Measurements from ENCODE around the gene MTCH2.
A peak's percentile ranks its signal among the peaks of the same experiment; 100 is the strongest.
"Not testable (repeated sequence)": the region's sequence is repeated elsewhere in the genome, so short reads cannot be mapped to it uniquely, and the experiment has no call there.

The MTCH2 gene

GRCh38 chr11:47641600-47642098 lies 710 bp downstream of the MTCH2 start:
- FAIRE-seq (no peak), DNase-seq (ENCODE audit: extremely low spot score, insufficient read length, low read depth) (no peak)

- not testable (repeated sequence) for FAIRE-seq; DNase-seq (ENCODE audit: extremely low spot score, insufficient read length, low read depth)
Measured at GRCh38 chr11:47640506-47640905, 1.9 kb downstream of the MTCH2 start.

GRCh38 chr11:47636331-47636730 lies 6.0 kb downstream of the MTCH2 start:
- not testable (repeated sequence) for FAIRE-seq; DNase-seq (ENCODE audit: extremely low spot score, insufficient read length, low read depth)

DNA sequence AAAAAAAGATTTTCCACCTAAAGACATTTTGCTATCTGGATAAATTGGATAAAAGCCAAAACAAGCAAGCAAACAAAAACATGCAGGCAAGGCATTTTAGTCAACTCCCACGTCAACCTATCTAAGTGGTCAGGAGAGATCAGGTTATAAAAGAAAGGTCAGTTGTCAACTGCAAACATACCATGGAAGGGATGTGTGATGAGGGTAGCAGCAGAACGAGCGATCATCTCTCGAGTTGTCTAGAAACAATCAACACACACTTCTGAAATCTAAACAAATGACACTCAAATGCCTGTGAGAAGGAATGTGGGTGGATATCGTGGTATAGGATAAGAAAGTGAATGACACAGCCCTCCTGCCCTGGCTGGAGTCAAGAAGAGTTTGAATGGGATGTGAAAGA lies 10.9 kb downstream of the MTCH2 start:
- no peak for DNase-seq (ENCODE audit: extremely low spot score, insufficient read length, low read depth)
- no peak for FAIRE-seq

GRCh38 chr11:47628026-47628425 lies 14.3 kb downstream of the MTCH2 start:
- DNase-seq (ENCODE audit: extremely low spot score, insufficient read length, low read depth) (no peak), FAIRE-seq (no peak)

DNA sequence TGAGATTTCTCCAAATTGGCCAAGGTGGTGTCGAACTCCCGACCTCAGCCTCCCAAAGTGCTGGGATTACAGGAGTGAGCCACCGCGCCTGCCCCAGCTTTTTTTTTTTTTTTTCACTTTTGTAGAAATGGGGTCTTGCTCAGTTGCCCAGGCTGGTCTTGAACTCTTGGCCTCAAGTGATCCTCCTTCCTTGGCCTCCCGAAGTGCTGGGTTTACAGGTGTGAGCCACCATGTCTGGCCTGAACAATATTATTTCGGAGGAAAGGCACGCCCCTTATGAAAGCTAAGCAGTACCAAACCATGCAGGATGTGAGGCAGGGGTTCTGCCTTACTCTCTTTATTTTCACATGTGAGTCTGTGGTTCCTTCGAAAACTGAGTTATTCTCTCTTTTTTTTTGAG lies 16.1 kb downstream of the MTCH2 start:
- FAIRE-seq = no peak
- DNase-seq (ENCODE audit: extremely low spot score, insufficient read length, low read depth) = no peak

DNA sequence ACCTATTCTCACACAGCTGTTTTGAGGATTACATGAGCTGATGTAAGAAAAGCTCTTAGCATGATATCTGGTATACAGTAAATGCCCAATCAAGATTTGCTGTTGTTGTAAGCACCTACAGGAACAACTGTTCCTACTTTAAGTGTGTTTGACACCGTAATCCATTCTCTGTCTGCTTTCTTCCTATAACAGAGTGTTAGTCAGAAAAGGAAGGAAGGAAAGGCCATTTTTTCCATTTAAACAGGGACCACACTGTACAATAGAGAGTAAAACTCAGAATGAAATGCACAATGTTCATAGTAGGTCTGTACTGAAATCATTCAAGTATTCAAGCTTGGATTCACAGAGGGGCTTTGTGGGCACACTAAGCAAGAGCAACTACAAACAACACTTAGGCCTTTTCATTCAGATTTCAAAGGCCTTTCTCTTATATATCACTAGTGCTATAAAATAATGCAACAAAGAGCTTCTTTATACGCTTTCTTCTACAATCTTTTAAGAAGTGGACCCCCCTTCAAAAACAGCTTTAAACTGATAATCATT lies 21.5 kb downstream of the MTCH2 start:
- DNase-seq (ENCODE audit: extremely low spot score, insufficient read length, low read depth) (no peak), FAIRE-seq (no peak)

- no peak for FAIRE-seq
- no peak for DNase-seq (ENCODE audit: extremely low spot score, insufficient read length, low read depth)
Measured at GRCh38 chr11:47617417-47617809, 24.9 kb downstream of the MTCH2 start.

GRCh38 chr11:47616726-47617416 lies 25.5 kb downstream of the MTCH2 start:
- no peak for FAIRE-seq
- DNase-seq (ENCODE audit: extremely low spot score, insufficient read length, low read depth) = no peak

DNA sequence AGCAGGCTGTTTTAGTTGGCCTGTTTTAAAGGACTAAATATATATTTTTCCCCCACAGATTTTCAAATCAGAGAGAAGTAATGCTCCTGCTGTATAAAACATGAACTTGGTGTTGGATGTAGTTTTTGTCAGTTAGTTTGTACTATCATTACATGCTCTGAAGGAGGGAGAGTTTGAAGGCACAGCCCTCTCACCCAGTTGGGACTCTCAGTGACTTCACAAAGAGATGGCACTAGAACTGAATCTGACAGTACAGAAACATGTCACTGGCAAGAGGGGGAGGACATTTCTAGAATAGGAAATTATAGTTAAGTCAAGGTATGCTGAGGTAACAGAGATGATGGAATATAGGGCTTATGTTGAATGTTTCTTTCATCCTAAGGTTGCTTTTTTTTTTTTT lies 27.1 kb downstream of the MTCH2 start:
- no peak for DNase-seq (ENCODE audit: extremely low spot score, insufficient read length, low read depth)
- FAIRE-seq = no peak

GRCh38 chr11:47611348-47611794 lies 31.0 kb downstream of the MTCH2 start:
- peak; percentile 58 for FAIRE-seq
- no peak for DNase-seq (ENCODE audit: extremely low spot score, insufficient read length, low read depth)

DNA sequence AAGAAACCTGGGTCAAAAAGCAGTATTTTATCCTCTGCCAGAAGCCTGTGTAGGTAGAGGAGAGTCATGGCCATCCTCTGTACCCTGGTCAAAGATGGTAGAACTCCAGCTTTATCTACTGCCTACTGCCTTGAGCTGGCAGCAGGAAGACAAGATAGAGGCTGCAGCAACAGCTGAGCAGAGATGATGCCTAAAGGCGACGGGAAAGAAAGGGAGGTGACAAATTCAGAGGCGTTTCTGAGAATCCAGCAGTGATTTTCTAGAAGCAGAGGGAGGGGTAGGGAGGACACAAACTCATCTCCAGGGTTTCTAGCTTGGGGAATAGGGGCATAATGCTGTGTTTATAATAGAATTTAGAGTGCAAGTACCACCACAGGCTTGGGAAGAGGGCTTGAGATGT lies 32.7 kb downstream of the MTCH2 start:
- no peak for FAIRE-seq
- DNase-seq (ENCODE audit: extremely low spot score, insufficient read length, low read depth) = no peak

GRCh38 chr11:47607380-47607779 lies 35.0 kb downstream of the MTCH2 start:
- FAIRE-seq (no peak), DNase-seq (ENCODE audit: extremely low spot score, insufficient read length, low read depth) (no peak)

DNA sequence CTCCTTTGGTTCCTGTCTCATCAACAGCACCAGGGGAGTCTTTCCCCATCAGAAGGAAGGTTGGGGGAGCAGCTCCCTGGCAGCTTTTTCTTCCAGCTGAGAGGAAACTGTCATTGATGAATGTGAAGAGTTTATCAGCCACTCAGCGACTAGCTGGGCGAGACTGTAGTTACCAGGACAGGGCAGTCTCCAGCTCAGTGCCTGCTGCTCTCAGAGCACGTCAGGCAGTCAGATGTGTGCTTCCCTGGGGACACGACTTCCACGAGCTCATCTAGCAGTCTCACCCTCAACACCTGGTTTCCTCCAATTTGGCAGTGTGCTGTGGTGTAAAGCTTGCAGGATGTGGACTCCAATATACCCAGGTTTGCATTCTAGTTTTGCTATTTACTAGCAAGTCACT lies 35.6 kb downstream of the MTCH2 start:
- FAIRE-seq = no peak

GRCh38 chr11:47605921-47606320 lies 36.4 kb downstream of the MTCH2 start:
- DNase-seq (ENCODE audit: extremely low spot score, insufficient read length, low read depth) (no peak), FAIRE-seq (no peak)

More for the DNA sequence above, 35.6 kb downstream of the MTCH2 start:
- no peak for DNase-seq (ENCODE audit: extremely low spot score, insufficient read length, low read depth)

GRCh38 chr11:47603295-47603694 lies 39.1 kb downstream of the MTCH2 start:
- no peak for FAIRE-seq

GRCh38 chr11:47599902-47600301 lies 42.5 kb downstream of the MTCH2 start:
- DNase-seq (ENCODE audit: extremely low spot score, insufficient read length, low read depth) (no peak), FAIRE-seq (no peak)

More at GRCh38 chr11:47603295-47603694, 39.1 kb downstream of the MTCH2 start:
- DNase-seq (ENCODE audit: extremely low spot score, insufficient read length, low read depth) = no peak

GRCh38 chr11:47595967-47596366 lies 46.4 kb downstream of the MTCH2 start:
- DNase-seq (ENCODE audit: extremely low spot score, insufficient read length, low read depth) = no peak
- FAIRE-seq = no peak

DNA sequence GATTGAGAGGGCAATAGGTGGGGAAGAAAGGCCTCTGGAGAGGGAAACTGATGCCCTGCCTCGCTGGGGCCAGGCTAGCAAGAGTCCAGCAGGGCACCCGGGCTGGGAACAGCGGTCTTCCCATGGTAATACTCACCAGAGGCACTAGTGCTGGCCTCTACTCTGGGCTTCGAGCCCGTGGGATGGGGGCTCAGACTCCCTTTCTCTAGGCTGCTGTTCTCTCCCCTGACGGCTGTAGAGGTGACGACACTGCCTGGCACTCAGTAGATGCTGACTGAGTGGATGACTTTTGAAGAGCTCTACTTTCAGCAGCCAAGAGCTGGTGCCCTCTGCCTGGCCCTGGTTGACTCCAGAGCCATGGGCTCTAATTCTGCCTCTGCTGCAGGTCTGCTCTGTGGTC lies 47.3 kb downstream of the MTCH2 start:
- no peak for DNase-seq (ENCODE audit: extremely low spot score, insufficient read length, low read depth)
- no peak for FAIRE-seq

GRCh38 chr11:47593934-47594855 lies 48.2 kb downstream of the MTCH2 start, which contains the start of gene C1QTNF4:
C1QTNF4 (minus strand) TSS chr11:47594411; CDS start chr11:47590810, 3,601 bp downstream.
- FAIRE-seq = no peak
- no peak for DNase-seq (ENCODE audit: extremely low spot score, insufficient read length, low read depth)
